NCI-H1436 (cell line): Measurements from ENCODE around the gene UBE2R2.
"Not testable (repeated sequence)": the region's sequence is repeated elsewhere in the genome, so short reads cannot be mapped to it uniquely, and the experiment has no call there.

Experiments
- DNase-seq: peaks from one replicate; lab custom pipeline; 2025; lab: John Stamatoyannopoulos, UW

The UBE2R2 gene

GRCh38 chr9:33843312-33843961 lies 26.5 kb downstream of the UBE2R2 start:
- DNase-seq = no peak

- no peak for DNase-seq
Observed at GRCh38 chr9:33846231-33846630, 29.3 kb downstream of the UBE2R2 start.

GRCh38 chr9:33847894-33848205 lies 30.9 kb downstream of the UBE2R2 start:
- not testable (repeated sequence) for DNase-seq

- no peak for DNase-seq
Observed at GRCh38 chr9:33850267-33850629, 33.3 kb downstream of the UBE2R2 start.

GRCh38 chr9:33850677-33851076 lies 33.7 kb downstream of the UBE2R2 start:
- no peak for DNase-seq

- no peak for DNase-seq
Observed at GRCh38 chr9:33851301-33851700, 34.3 kb downstream of the UBE2R2 start.

GRCh38 chr9:33852216-33852826 lies 35.4 kb downstream of the UBE2R2 start:
- peak; percentile 24 for DNase-seq

- no peak for DNase-seq
Observed at GRCh38 chr9:33856247-33856646, 39.3 kb downstream of the UBE2R2 start.

- no peak for DNase-seq
Observed at GRCh38 chr9:33858423-33858822, 41.5 kb downstream of the UBE2R2 start.

- no peak for DNase-seq
Observed at GRCh38 chr9:33860200-33860871, 43.4 kb downstream of the UBE2R2 start.

- DNase-seq = no peak
Observed at GRCh38 chr9:33861917-33862453, 45.0 kb downstream of the UBE2R2 start.

GRCh38 chr9:33863027-33863426 lies 46.1 kb downstream of the UBE2R2 start:
- DNase-seq = not testable (repeated sequence)

GRCh38 chr9:33867747-33868439 lies 50.9 kb downstream of the UBE2R2 start:
- no peak for DNase-seq

GRCh38 chr9:33868440-33868973 lies 51.5 kb downstream of the UBE2R2 start:
- no peak for DNase-seq

- not testable (repeated sequence) for DNase-seq
Observed at GRCh38 chr9:33869243-33869642, 52.3 kb downstream of the UBE2R2 start.

- no peak for DNase-seq
Observed at GRCh38 chr9:33877727-33878489, 60.9 kb downstream of the UBE2R2 start.

GRCh38 chr9:33878691-33879366 lies 61.9 kb downstream of the UBE2R2 start:
- no peak for DNase-seq

GRCh38 chr9:33880211-33881089 lies 63.5 kb downstream of the UBE2R2 start:
- DNase-seq = no peak

- DNase-seq = no peak
Observed at GRCh38 chr9:33881635-33882034, 64.7 kb downstream of the UBE2R2 start.
